Caco-2 (cell line): ENCODE measurements around the gene GABRB1. TPM values are rescaled to one million over a fixed set of nuclear protein-coding genes. Genes with fewer than 3 reads are reported as not detected.

Source experiments
- BruUV-seq: library from RNA; stranded (reverse); fragments of 400-500 nt; replicated peaks from 2 replicates; lab custom pipeline; 2021; lab: Mats Ljungman, UMichigan
- CTCF ChIA-PET: fragments of 300-600 bp; sonication (Branson Sonifier 250); formaldehyde crosslinking; loops from one replicate; lab custom pipeline; 2022; ENCODE audit warnings: antibody characterized with exemption; lab: Charles Lee
- POLR2A ChIA-PET: fragments of 300-600 bp; sonication (Branson Sonifier 250); formaldehyde crosslinking; loops from one replicate; lab custom pipeline; 2022; ENCODE audit warnings: antibody characterized with exemption; lab: Charles Lee
- DNase-seq, 2 experiments: peaks; one replicate each; pipeline versions ENCODE4 v3.0.0 to v3.0.0-alpha.2; 2020 to 2022
- H3K27me3 ChIP-seq: replicated peaks from 2 replicates; pipeline ENCODE4 v1.6.0; 2011; ENCODE audit warnings: low read length; ENCODE audit not compliant: control insufficient read depth, insufficient read depth
- H3K36me3 ChIP-seq: 2 replicates; pipeline ENCODE4 v1.5.1; 2011; ENCODE audit warnings: low read length; ENCODE audit not compliant: control insufficient read depth, insufficient read depth
- H3K4me1 ChIP-seq: fragments of 250-450 bp; sonication (Bioruptor Pico); 2 replicates; pipeline ENCODE4 v1.5.1; 2020; ENCODE audit warnings: mild to moderate bottlenecking
- H3K4me3 ChIP-seq: 2 replicates; pipeline ENCODE4 v1.5.1; 2011; ENCODE audit warnings: low read depth, mild to moderate bottlenecking, control low read depth, low read length
- H3K9me3 ChIP-seq: fragments of 250-450 bp; sonication (Bioruptor Pico); 2 replicates; pipeline ENCODE4 v1.5.1; 2020; ENCODE audit warnings: mild to moderate bottlenecking, moderate library complexity
- H3K27ac Mint-ChIP-seq: one replicate; pipeline ENCODE4 v1.8.0; 2022; ENCODE audit warnings: mixed read lengths; ENCODE audit not compliant: unreplicated experiment
- H3K27me3 Mint-ChIP-seq: one replicate; pipeline ENCODE4 v1.8.0; 2022; ENCODE audit warnings: mixed read lengths; ENCODE audit not compliant: insufficient read depth, unreplicated experiment
- H3K36me3 Mint-ChIP-seq: one replicate; pipeline ENCODE4 v1.8.0; 2022; ENCODE audit warnings: mild to moderate bottlenecking, mixed read lengths; ENCODE audit not compliant: insufficient read depth, unreplicated experiment
- H3K4me1 Mint-ChIP-seq: one replicate; pipeline ENCODE4 v1.8.0; 2022; ENCODE audit warnings: low read depth, mixed read lengths; ENCODE audit not compliant: unreplicated experiment
- H3K4me3 Mint-ChIP-seq: one replicate; pipeline ENCODE4 v1.8.0; 2022; ENCODE audit warnings: mild to moderate bottlenecking, moderate library complexity, mixed read lengths; ENCODE audit not compliant: unreplicated experiment
- H3K9me3 Mint-ChIP-seq: one replicate; pipeline ENCODE4 v1.8.0; 2022; ENCODE audit warnings: mixed read lengths; ENCODE audit not compliant: unreplicated experiment
- intact Hi-C: fragments of 100-400 bp; cut with micrococcal nuclease; formaldehyde crosslinking; loops from one replicate; pipeline ENCODE4 v1.10.0; 2022; ENCODE audit not compliant: unreplicated experiment
- total RNA-seq: library from RNA; stranded (reverse); gene quantifications from 2 replicates; pipeline ENCODE4 v1.2.3, GENCODE V29; 2022
- TF ChIP-seq, protein P1 (sequence below), 2 experiments: fragments of 200-600 bp in 1 of 2; IDR thresholded peaks; 1 replicate in 1 of 2; 2 replicates in 1 of 2; pipeline versions ENCODE4 v1.5.1 to v1.8.0; 2011 to 2022; ENCODE audit warnings: antibody characterized with exemption in 1 of 2, control low read depth in 1 of 2, inconsistent platforms in 1 of 2, low read depth in 1 of 2, low read length in 1 of 2, mild to moderate bottlenecking in 1 of 2, moderate library complexity in 1 of 2; ENCODE audit not compliant: insufficient read depth in 1 of 2, severe bottlenecking in 1 of 2, unreplicated experiment in 1 of 2

GABRB1 gene
- total RNA-seq, 1 experiment from 2014 or later: 10.3 TPM

DNA sequence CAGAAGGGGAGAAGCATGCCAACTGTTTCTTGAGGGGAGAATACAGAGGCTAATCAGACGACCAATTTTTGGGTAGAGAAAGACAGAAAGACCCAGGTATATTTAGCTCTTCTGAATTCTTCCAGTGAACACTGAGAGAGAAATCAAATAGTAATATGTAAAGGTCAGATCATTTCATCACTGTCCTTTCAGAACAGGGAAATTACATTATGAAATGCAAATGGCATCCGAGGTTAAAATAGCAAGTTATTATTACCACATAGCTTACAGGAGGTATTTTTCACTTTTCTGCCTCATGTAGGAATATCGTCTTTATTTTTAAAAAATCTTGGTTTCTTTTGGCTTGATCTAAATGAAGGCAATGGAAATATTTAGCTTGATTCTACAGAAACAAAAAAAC lies 18.0 kb downstream of the GABRB1 start:
- no TSS peak for BruUV-seq
- Mint-ChIP-seq H3K36me3 (no peaks in the 10 kb centered on the region), H3K27me3 (no peaks in the 10 kb centered on the region), H3K4me1 (no peaks in the 10 kb centered on the region), H3K27ac (no peak overlapping the region), H3K4me3 (no peak overlapping the region), H3K9me3 (no peaks in the 10 kb centered on the region)
- no peak for DNase-seq
- POLR2A ChIA-PET: no interaction called here
- TF ChIP-seq, protein P1, sequence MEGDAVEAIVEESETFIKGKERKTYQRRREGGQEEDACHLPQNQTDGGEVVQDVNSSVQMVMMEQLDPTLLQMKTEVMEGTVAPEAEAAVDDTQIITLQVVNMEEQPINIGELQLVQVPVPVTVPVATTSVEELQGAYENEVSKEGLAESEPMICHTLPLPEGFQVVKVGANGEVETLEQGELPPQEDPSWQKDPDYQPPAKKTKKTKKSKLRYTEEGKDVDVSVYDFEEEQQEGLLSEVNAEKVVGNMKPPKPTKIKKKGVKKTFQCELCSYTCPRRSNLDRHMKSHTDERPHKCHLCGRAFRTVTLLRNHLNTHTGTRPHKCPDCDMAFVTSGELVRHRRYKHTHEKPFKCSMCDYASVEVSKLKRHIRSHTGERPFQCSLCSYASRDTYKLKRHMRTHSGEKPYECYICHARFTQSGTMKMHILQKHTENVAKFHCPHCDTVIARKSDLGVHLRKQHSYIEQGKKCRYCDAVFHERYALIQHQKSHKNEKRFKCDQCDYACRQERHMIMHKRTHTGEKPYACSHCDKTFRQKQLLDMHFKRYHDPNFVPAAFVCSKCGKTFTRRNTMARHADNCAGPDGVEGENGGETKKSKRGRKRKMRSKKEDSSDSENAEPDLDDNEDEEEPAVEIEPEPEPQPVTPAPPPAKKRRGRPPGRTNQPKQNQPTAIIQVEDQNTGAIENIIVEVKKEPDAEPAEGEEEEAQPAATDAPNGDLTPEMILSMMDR (IDR thresholded peaks at IDR 0.05; ENCODE audit: insufficient read depth in 1 of 2, low read depth in 1 of 2, low read length in 1 of 2, severe bottlenecking in 1 of 2, unreplicated experiment in 1 of 2): no peak
- CTCF ChIA-PET: no interaction called here
- intact Hi-C loops: no loop called here
- Histone ChIP-seq H3K4me1 (no peaks in the 10 kb centered on the region), H3K36me3 (no peaks in the 10 kb centered on the region), H3K9me3 (no peaks in the 10 kb centered on the region), H3K27me3 (no peaks in the 10 kb centered on the region), H3K4me3 (no peak overlapping the region)

DNA sequence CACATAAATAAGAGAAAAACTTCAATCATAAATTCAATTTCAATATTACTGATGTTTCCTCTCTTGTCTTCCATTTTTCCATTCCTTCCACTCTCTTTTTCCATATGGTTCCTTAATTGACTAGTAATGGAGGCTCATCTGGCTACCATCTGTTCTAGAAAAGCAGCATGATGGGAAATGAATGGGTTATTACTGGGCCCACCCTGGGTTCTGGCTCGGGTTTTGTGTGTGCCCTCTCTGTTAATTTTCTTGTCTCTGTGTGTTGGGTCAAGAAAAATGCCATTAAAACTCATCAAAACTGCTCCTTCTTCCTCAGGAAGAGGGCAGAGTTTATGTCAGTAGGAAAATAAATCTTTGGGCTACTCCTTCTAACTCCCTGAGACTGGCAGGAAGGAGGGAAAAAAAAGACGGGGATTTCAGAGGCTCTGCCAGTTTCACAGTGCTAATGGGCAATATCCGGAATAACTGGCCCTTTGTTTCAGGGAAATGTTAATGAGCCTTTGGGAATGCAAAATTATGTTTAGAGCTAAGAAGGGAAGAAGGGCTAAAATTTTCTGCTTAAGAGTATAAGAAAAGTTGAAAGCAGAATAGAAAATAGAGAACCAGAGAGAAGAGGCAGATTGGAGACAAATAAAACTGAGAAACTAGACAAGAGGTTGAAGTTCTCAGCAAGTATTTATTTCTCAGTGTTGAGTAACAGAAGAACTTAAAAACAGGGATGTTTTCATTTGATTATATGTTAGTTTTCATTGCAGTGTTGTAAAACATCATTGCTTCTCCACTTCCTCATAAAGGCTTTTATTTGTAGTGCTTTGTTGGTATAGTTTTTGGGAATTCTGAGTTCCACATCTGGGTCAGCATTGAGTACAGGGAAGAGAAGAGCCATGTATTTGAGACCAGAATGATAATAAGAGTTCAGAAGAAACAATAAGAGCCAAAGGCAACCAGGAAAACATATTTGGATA lies 19.7 kb downstream of the GABRB1 start:
- Mint-ChIP-seq H3K27ac (no peak overlapping the region), H3K4me3 (no peak overlapping the region), H3K27me3 (no peaks in the 10 kb centered on the region), H3K36me3 (no peaks in the 10 kb centered on the region), H3K9me3 (no peaks in the 10 kb centered on the region), H3K4me1 (no peaks in the 10 kb centered on the region)
- no peaks in the 10 kb centered on the region for H3K36me3 ChIP-seq
- no peak overlapping the region for H3K4me3 ChIP-seq
- TF ChIP-seq, protein P1 (IDR thresholded peaks at IDR 0.05; ENCODE audit: insufficient read depth in 1 of 2, low read depth in 1 of 2, low read length in 1 of 2, severe bottlenecking in 1 of 2, unreplicated experiment in 1 of 2): no peak
- CTCF ChIA-PET: no interaction called here
- POLR2A ChIA-PET: no interaction called here
- no peaks in the 10 kb centered on the region for H3K27me3 ChIP-seq
- no peaks in the 10 kb centered on the region for H3K9me3 ChIP-seq
- no TSS peak for BruUV-seq
- DNase-seq: no peak
- H3K4me1 ChIP-seq: no peaks in the 10 kb centered on the region
- intact Hi-C loops: no loop called here

DNA sequence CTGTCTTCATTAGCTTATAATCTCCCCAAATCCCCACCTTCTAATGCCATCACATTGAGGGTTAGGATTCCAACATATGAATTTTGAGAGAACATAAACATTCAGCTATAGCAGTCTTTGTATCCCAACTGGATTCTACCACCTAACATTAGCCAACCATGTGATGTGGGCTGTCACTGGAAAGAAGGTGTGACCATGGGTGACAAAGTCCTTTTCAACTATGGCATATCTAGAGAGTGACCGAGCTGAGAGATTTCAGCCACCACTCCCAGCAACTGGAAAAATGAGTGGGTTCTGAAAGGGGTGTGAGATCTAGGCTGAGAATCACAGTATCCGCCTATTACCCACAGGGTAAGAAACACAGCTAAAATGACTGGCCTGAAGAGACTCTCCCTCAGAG lies 22.1 kb downstream of the GABRB1 start:
- ChIA-PET POLR2A (no interaction called here), CTCF (no interaction called here)
- TF ChIP-seq, protein P1 (IDR thresholded peaks at IDR 0.05; ENCODE audit: insufficient read depth in 1 of 2, low read depth in 1 of 2, low read length in 1 of 2, severe bottlenecking in 1 of 2, unreplicated experiment in 1 of 2): no peak
- Mint-ChIP-seq H3K27me3 (no peaks in the 10 kb centered on the region), H3K27ac (no peak overlapping the region), H3K4me3 (no peak overlapping the region), H3K9me3 (no peaks in the 10 kb centered on the region), H3K4me1 (no peaks in the 10 kb centered on the region), H3K36me3 (no peaks in the 10 kb centered on the region)
- Histone ChIP-seq H3K36me3 (no peaks in the 10 kb centered on the region), H3K4me1 (no peaks in the 10 kb centered on the region), H3K9me3 (no peaks in the 10 kb centered on the region), H3K27me3 (no peaks in the 10 kb centered on the region), H3K4me3 (no peak overlapping the region)
- intact Hi-C loops: no loop called here
- DNase-seq: no peak
- BruUV-seq: no TSS peak
